Measurements from ENCODE around the gene SLC28A1. TPM values are rescaled to one million over a fixed set of nuclear protein-coding genes. Genes with fewer than 3 reads are reported as not detected.

The SLC28A1 gene
- total RNA-seq = not detected
- not detected for total RNA-seq (2013)

- no peak within 1 kb of the TSS for H3K27ac ChIP-seq (ENCODE audit: low read length)
- intact Hi-C loops (cut with micrococcal nuclease) = no loop called here
- H3K27ac Mint-ChIP-seq = no peak within 1 kb of the TSS
- no peaks in the 10 kb centered on the region for H3K4me1 Mint-ChIP-seq
- H3K9me3 ChIP-seq (ENCODE audit: control insufficient read depth, insufficient read depth, low read length) = no peaks in the 10 kb centered on the region
- no peaks in the 10 kb centered on the region for H3K36me3 ChIP-seq (ENCODE audit: control insufficient read depth, insufficient read depth, low read length)
- H3K4me3 Mint-ChIP-seq = no peak within 1 kb of the TSS
- DNase-seq (no peak), ATAC-seq (no peak)
- no peaks in the 10 kb centered on the region for H3K36me3 Mint-ChIP-seq
- peaks cover 0 to 2% of the 10 kb centered on the region in 2 donors for H3K27me3 Mint-ChIP-seq (ENCODE audit: low read depth in 2 of 2)
- H3K9me3 Mint-ChIP-seq = no peaks in the 10 kb centered on the region
- no peak within 1 kb of the TSS for H3K4me3 ChIP-seq (ENCODE audit: low read length)
- no peaks in the 10 kb centered on the region for H3K4me1 ChIP-seq (ENCODE audit: control insufficient read depth, insufficient read depth, low read length)
- H3K27me3 ChIP-seq (ENCODE audit: control insufficient read depth, insufficient read depth, low read length) = no peaks in the 10 kb centered on the region
- WGBS (ENCODE audit: insufficient coverage) = 88% methylated on average over 11 of the region's 11 CpGs
- no peak for TF ChIP-seq CTCF (IDR thresholded peaks at IDR 0.05)
These were observed at the start of gene SLC28A1 for GRCh38 chr15:84883916-84884781. Gene SLC28A1 (plus strand): TSS chr15:84884662. CDS start chr15:84887761, 3,099 bp downstream.

- intact Hi-C loops (cut with micrococcal nuclease) = no loop called here
These were observed 49.5 kb upstream of the SLC28A1 start for GRCh38 chr15:84834969-84835368.

GRCh38 chr15:84835661-84836337, 48.7 kb upstream of the SLC28A1 start:
- Mint-ChIP-seq H3K27me3 (ENCODE audit: low read depth in 2 of 2) (peaks cover 0 to 4% of the 10 kb centered on the region in 2 donors), H3K9me3 (no peaks in the 10 kb centered on the region), H3K4me3 (no peak overlapping the region), H3K4me1 (peaks cover 0 to 3% of the 10 kb centered on the region in 2 donors), H3K36me3 (no peaks in the 10 kb centered on the region), H3K27ac (no peak overlapping the region)
- Histone ChIP-seq H3K36me3 (ENCODE audit: control insufficient read depth, insufficient read depth, low read length) (no peaks in the 10 kb centered on the region), H3K4me1 (ENCODE audit: control insufficient read depth, insufficient read depth, low read length) (no peaks in the 10 kb centered on the region), H3K4me3 (ENCODE audit: low read length) (no peak overlapping the region), H3K9me3 (ENCODE audit: control insufficient read depth, insufficient read depth, low read length) (no peaks in the 10 kb centered on the region), H3K27me3 (ENCODE audit: control insufficient read depth, insufficient read depth, low read length) (no peaks in the 10 kb centered on the region), H3K27ac (ENCODE audit: low read length) (no peak overlapping the region)
- intact Hi-C loops (cut with micrococcal nuclease) = no loop called here
- DNase-seq = no peak
- 75% methylated on average over 4 of the region's 5 CpGs for WGBS (ENCODE audit: insufficient coverage)
- TF ChIP-seq CTCF (IDR thresholded peaks at IDR 0.05) = no peak
- ATAC-seq = no peak

More at GRCh38 chr15:84834969-84835368, 49.5 kb upstream of the SLC28A1 start:
- no peaks in the 10 kb centered on the region for H3K9me3 ChIP-seq (ENCODE audit: control insufficient read depth, insufficient read depth, low read length)
- Mint-ChIP-seq H3K27me3 (ENCODE audit: low read depth in 2 of 2) (peaks cover 0 to 7% of the 10 kb centered on the region in 2 donors), H3K9me3 (no peaks in the 10 kb centered on the region), H3K36me3 (no peaks in the 10 kb centered on the region), H3K4me3 (no peak overlapping the region), H3K4me1 (peaks cover 0 to 3% of the 10 kb centered on the region in 2 donors), H3K27ac (no peak overlapping the region)
- no peak for TF ChIP-seq CTCF (IDR thresholded peaks at IDR 0.05)
- WGBS (ENCODE audit: insufficient coverage) = 94% methylated on average over 5 of the region's 5 CpGs
- no peak overlapping the region for H3K4me3 ChIP-seq (ENCODE audit: low read length)
- no peak overlapping the region for H3K27ac ChIP-seq (ENCODE audit: low read length)
- no peak for ATAC-seq
- H3K4me1 ChIP-seq (ENCODE audit: control insufficient read depth, insufficient read depth, low read length) = no peaks in the 10 kb centered on the region
- no peaks in the 10 kb centered on the region for H3K36me3 ChIP-seq (ENCODE audit: control insufficient read depth, insufficient read depth, low read length)
- DNase-seq = no peak
- H3K27me3 ChIP-seq (ENCODE audit: control insufficient read depth, insufficient read depth, low read length) = no peaks in the 10 kb centered on the region
